CD4-positive, alpha-beta T cell treated with Interleukin-6 for 4 hours (primary cell): ENCODE data around the gene TDRD3.
A peak's percentile ranks its signal among the peaks of the same experiment; 100 is the strongest.
"Not testable (repeated sequence)": the region's sequence is repeated elsewhere in the genome, so short reads cannot be mapped to it uniquely, and the experiment has no call there.

Experiments
- DNase-seq: peaks from one replicate; pipeline ENCODE4 v3.0.0-alpha.2; 2020; ENCODE audit warnings: mixed read lengths

The TDRD3 gene

DNA sequence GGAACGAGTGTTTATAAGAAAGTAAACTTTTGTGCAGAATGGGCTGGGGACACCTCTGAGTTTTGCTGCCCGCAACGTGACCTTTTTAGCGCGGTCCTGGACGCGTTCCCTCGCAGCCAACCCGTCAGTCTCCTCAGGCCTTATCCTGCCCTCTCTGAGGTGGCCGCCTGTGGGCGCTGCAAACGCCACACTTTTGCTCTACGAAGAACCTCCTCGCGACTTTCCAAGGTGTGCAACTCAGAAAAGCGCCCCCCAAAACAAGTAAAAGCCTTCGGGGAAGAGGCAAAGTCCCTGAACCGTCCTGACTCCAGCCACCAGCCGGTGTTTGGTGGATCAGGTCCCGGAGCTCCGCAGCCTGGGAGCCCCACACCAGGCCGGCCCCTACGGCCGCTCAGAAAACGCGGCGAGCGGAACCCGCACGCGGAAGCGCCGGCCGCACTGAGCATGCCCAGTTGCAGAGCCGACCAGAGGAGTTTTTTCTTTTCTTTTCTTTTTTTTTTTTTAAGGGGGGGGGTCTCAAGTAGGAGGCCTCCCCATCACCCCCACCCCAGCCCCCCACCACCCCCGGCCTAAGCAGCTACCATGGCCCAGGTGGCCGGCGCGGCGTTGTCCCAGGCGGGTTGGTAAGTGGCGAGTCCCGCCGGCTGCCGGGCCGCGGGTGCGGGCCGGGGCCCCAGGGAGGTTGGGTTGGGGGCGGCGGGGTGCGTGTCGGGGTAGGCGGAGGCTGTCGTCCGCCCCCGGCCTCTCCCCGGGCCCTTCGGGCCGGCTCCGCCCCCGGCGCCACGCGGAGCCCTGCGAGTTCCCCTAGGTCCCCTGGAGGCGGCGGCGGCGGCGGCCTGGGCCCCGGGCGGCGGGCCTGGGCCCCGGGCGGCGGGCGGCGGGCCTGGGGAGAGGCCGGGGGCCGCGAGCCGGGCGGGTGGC, at the start of gene TDRD3:
TDRD3 (plus strand) TSS at position 438 of the 921 bp plus-strand sequence; CDS start at position 583, 145 bp downstream.
- peak; percentile 82 for DNase-seq

DNA sequence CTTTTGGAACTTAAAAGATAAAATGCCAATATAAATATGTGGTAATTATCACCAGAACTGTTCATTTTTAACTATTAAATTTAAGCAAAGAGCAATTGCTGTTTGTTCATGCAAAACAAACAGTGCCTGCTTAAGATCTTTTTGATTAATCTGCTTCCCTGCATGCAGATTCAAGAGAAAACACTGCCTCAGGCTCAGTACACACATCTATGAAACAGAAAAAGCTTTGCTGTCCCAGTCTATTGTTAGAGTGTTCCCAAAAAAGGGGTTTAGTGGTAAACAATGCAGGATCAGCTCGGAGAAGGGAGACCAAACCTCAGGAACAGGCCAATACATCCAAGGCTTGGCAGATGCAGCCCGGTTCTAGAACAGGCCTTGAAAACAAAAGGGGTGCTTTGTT, 49.3 kb upstream of the TDRD3 start:
- no peak for DNase-seq

DNA sequence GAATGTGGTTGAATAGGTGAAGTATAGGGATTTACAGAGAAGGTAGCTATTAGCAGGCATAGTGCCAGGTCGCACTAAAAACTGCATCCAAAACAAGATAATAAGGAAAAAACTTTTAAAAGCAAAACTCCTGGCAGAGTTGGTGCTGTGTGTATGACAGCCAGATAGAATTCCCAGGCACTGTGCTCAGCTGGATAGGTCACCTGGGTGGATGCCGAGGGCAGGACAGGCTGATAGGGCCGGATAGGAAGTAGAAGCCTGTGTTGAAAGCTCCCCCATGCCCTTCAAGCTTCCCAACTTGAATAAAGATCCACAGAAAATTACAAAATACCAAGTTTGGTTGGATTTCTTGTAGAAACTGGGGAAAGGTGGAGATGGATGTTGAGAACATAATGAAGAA, 48.9 kb upstream of the TDRD3 start:
- no peak for DNase-seq

DNA sequence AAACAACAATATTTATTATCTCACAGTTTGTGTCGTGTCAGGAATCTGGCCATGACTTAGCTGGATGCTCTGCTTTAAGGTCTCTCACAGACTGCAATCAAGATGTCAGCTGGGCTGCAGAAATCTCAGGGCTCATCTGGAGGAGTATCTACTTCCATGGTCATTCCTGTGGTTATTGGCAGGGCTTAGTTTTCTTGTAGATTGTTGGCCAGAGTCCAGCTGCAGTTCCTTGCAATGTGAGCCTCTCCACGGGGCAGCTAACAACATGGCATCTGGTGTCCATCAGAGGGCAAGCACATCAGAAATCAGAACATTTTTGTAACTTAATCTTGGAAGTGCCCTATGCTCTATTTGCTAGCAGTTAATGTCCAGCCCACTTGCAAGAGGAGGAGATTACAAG, 45.7 kb upstream of the TDRD3 start:
- DNase-seq, result no peak

DNA sequence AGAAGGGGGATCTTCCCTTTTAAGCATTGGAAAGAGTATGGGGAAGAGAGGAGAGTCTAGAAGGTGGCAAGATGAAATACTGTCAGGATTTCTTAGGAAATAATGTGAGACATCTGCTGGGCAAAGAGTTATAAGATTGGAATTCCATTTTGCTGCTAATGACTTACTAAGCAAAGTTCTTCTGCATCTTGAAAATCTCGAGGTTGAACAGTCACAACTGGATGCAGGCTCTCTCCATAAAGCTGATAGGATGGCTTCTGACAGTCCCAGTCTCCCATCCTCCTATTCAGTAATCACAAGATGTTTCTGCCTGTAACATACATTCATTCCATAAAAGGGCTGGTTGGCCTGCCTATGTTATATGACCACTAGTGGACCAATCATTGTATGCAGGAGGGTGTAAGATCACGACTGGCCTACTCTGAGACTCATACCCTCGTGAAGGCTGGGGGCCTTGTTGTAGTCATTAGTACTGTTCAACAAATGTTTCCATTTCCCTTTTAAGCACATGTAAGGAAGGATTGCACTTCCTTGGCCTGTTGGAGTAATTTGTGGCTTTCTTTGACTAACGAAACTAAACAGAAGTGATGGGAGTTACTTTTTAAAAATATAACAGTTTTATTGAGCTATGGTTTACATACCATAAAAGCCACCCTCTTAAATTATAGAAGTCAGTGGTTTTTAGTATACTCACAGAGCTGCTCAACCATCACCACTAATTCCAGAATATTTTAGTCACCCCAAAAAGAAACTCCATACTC, 45.0 kb upstream of the TDRD3 start:
- DNase-seq, result no peak

DNA sequence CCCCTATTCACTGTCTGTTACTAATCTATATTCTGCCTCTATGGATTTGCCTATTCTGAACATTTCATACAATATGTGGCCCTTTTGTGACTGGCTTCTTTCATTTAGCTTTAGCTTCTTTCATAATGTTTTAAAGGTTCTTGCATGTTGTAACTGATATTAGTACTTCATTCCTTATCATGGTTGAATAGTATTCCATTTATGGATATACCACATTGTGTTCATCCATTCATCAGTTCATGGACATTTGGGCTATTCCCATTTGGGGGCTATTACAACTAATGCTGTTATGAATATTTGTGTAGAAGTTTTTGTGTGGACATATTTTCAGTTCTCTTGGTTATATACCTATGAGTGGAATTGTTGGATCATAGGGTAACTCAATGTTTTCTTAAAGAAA, 44.4 kb upstream of the TDRD3 start:
- no peak for DNase-seq

DNA sequence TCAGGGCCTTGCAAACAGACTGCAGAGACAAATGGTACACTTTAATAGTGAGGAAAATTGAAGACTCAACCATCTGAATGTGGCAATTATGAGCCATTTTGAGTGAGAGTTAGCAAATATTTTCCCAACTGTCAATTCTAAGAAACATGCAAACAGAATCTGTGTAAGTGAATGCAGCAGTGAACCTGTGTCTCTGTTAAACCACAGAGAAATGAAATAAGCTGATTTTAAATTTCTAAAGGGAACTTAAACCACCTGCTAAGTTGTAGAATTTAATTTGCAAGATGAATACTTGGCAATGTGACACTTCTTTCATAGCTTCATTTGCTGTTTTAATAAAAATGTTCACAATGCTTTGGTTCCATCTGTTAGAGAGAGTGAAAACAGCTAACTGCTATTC, 42.0 kb upstream of the TDRD3 start:
- DNase-seq, result no peak

DNA sequence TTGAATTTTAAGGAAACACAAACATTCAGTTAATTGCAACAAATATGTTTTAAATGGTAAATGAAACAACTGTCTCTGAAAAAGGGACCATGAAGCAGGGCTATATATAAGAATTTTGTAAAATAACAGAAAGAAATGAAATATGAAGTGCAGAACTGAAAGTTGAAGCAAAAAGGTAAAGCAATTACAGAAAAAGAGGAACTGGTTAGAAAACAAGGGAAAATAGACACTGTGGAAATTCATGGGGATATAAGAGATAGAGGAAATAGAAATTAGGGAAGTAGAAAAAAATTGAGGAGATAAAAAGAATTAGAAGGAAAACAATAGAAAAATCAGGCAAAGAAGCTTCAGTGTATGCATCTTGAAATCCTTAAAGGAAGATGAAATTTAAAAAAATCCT, 40.0 kb upstream of the TDRD3 start:
- DNase-seq, result no peak

DNA sequence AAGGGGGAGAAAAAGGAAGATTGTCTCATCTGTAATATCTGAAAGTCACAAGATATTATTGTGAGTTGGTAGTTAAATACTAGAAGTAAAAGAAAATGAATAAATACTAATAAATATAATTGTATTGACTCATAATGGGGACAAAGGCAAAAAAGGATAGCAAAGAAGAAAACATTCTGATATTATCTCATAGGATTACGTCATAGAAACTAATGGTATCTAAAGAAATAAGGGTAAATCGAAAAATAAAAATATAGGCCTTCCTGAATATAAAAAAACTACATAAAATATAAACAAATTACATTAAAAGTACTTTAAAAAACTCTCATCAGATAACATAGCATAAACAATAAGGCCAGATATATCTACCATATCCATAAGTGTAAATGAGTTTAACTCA, 38.6 kb upstream of the TDRD3 start:
- no peak for DNase-seq

DNA sequence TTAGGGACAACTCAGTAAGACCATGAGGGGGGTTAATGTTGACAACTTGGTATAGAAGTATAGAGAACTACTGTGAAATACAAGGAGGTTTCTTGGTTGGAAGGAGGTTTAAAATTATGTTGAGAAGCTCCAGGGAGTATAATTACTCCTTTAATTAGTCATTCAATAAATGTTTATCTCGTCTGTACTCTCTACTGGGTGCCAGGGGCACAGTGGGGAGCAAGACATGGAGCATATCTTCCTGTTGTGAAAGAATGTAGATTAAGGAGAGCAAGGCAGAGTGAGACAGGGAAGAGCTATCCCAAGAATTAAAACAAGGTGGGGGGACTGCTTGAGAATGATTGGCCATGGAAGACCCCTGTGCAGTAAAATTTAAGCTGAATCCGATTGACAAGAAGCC, 33.7 kb upstream of the TDRD3 start:
- DNase-seq, result no peak

DNA sequence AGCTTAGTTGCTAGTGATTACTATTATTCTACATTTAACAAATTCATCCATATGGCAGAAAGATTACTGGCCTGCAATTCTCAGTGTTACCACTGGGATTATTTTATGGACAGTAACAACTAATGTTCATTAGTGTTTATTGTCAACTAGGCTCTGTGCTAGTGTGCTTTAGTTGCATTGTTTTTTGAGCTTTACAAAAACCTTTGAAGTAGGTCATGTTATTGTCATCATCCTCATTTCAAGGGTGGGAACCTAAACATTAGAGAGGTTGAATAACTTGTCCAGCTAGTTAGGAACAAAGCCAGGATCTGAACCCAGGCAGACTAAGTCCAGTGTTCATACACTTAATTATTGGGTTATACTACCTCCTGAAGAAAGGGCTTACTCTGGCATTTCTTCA, 27.8 kb upstream of the TDRD3 start:
- DNase-seq, result no peak

DNA sequence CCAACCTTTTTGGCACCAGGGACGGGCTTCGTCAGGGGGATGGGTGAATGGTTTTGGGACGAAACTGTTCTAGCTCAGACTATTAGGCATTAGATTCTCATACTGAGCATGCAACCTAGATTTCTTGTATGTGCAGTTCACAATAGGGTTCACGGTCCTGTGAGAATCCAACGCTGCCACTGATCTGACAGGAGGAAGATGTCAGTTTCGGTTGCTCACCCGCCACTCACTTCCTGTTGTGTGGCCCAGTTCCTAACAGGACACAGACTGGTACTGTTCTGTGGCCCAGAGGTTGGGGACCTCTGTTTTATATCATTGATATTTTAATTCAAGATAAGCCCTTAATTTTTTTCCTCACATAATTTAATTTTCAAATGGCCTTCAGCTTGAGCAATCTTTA, 26.7 kb upstream of the TDRD3 start:
- peak; percentile 14 for DNase-seq

DNA sequence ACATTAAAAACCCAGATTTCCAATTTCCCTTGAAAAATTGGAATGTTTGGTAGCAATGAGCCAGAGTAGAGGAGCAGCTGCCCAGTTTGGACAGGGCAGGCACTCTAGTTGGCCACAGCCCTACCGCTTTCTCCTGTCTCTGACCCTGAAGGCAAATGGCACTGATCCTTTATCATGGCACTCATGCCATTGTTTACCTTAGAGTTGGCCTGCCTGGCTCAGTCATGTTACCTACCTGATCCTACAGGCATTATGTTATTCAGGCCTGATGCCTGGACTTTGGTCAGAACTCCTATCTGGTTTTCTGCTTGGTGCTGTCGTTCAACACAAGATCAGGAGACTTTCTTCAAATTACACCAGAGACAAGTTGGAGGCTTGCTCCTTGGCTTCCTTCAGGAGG, 24.9 kb upstream of the TDRD3 start:
- DNase-seq, result no peak

DNA sequence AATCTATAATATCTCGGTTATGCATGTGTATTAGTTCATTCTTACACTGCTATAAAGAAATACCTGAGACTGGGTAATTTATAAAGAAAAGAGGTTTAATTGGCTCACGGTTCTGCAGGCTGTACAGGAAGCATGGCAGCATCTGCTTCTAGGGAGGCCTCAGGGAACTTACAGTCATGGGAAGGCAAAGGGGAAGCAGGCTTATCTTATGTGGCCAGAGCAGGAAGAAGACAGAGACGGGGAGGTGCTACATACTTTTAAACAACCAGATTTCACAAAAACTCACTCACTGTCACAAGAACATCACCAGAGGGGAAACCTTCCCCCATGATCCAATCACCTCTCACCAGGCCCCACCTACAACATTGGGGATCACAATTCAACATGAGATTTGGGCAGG, 17.7 kb upstream of the TDRD3 start:
- DNase-seq, result not testable (repeated sequence)

DNA sequence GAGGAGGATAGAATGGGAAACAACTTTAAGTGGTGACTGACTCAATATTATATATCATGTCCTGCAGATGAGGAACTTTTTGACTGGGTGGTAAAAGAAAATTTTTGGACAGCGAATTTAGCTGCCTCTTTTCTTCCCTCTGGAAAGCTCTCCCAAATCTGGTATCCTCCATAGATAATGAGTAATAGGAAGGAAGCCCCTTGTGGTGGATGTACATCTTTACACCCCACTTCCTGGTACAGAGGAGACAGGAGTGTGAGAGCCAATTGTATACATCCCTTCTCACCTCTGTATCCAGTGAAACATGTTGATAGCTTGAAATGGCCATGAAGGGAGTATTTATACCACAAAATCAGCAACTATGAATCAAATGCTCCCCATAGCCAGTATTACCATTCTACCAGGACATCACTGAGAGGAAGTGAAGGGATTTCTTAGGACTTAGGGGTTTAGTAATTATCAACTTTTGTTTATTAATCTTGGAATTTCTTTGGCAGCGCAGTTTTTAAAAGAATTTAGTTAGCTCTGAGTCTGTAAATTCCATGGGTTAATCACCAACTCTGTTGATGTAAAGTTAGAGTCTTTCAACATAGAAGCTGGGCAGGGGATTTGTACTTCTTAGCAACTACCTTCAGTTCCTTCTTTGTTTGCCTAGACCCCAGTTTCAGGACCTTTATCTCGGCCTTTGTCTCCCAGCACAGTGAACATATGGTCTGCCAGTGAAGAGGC, 17.0 kb upstream of the TDRD3 start:
- DNase-seq, result no peak

DNA sequence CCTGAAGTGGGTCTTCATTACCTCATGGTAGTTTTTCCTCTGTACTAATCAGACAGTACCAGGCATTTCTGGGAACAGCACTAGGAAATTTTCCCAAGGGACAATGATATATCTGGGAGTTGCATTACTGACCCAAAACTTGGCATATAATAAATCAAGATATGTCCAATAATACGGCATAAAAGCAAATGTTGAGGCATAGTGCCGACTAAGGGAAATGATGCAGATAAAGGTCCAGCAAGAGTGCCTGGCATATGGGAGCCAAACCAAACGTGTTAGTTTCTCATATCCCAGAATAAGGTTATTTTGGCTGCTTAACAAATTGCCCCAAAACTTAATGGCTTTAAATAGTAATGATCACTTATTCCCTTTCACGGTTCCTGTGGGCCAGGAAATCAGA, 12.1 kb upstream of the TDRD3 start:
- DNase-seq, result no peak

DNA sequence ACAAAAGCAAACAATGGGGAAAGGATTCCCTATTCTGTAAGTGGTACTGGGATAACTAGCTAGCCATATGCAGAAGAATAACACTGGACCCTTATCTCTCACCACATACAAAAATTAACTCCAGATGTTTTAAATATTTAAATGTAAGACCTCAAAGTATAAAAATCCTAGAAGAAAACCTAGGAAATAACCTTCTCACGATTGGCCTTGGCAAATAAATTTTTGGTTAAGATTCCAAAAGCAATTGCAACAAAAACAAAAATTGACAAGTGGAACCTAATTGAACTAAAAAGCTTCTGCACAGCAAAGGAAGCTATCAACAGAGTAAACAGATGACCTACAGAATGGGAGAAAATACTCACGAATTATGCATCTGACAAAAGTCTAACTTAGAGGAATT, 10.8 kb upstream of the TDRD3 start:
- no peak for DNase-seq

DNA sequence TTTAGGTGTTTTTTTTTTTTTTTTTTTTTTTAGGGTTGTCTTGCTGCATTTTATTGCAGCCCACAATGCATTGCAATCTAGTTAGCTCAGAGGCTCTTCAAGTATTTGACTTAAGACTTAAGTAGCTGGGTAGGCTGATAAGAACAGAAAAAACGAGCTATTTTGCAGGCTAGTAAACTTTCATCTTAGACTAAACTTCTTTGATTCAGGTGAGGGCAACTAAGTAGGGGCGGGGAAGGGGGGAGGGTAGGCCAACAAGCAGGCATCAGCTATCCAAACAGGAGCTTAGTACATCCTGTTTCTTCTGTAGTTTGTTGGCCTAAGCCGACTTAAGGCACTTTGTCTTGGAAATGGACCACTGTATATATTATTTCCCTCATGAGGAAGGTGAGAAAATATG, 4.9 kb upstream of the TDRD3 start:
- DNase-seq, result no peak

DNA sequence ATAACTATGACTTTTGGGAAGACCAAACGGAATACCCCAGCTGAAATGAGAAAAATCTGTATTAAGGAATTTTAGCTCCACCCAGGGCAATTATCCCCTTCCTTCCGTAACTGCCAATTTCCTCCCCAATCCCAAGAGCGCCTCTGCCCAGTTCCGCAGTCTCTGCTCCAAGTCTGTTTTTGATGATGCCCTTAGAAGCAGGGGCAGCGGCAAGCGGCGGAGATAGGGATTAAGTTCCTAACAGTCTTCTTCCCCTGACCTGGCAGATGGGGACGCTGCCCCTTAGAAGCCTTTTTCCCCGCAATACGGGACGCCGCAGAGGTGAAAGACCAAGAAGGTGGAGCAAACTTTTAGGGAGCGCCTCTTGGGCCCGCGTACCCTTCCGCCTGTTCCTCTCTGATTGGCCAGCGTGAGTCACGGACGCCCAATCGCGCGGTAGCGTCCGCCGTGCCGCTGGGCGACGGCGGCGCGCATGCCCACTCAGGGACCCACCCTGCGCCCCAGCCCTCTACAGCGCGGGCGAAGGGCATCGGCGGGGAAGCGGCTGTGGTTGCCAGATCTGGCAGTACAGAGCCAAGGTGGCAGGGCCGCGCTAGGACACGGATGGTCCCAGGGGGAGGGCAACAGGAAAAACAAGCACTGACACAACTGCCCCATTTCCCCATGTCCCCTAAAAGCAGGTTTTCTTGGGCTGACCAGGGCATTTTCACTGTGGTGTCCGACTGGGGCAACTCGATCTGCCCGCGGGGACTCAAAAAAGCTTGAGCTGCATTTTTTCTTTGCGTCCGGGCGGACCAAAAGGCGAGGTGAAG, 843 bp upstream of the TDRD3 start:
- peak; percentile 91 for DNase-seq

DNA sequence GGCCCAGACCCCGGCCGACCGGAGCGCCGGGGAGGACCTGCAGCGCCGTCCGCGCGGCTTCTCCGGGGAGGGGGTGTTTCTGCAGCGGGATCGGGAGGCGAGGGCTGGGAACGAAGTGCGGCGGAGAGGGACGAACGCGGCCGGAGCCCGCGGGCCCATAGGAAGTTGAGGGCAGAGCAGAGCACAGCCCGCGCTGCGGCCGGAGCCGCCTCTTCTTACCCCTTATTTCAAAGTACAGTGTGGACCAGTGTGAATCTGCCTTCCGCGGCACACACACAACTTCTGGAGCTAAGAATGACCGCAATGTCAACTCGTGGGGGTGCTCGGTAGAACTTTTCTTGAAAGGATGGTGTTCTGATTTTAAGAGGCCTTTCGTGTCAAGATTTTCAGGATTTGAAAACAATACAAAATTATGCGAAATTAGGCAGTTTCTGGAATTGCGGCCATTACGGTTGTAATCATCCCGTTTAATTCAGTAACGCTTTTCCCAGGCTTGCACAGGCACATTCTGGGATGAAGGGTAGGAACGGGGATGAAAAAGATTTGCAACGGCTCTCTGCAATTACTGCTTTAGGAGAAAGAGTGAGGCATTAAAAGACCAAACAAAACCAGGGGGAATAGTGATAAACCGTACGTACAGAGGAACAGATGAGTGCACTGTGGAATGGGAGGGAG, 821 bp downstream of the TDRD3 start:
- DNase-seq, result peak; percentile 51

DNA sequence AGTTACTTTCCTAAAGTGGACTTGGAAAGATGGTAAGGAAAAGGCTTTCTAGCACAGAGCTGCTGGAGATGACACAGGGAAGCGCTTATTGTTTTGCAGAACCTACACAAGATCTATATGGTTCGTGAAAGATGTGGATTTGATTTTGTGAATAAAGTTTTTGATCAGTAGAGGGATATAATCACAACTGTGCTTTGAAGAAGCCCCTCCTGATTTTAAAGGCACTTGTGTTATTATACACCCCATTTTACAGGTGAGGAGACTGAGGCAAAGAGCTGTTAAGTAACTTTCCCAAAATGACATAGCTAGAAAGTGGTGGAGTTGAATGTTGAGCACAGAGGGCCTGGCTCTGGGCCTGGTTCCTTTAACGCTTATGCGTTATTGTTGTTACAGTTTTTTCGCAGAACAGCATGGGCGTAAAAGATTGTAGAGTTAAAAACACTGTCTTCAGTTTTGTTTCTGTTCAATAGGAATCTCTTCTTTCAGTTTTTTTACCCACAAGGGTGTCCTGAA, 1.4 kb downstream of the TDRD3 start:
- no peak for DNase-seq
